DOHH2 (cell line): ENCODE data around the gene FN1.
"Not testable (repeated sequence)": the region's sequence is repeated elsewhere in the genome, so short reads cannot be mapped to it uniquely, and the experiment has no call there.

Source experiments
- H3F3A ChIP-seq: fragments of 200-600 bp; sonication (generic), shearing (Covaris generic); 2 replicates; pipeline ENCODE4 v1.6.0; 2016; ENCODE audit warnings: antibody characterized with exemption, mild to moderate bottlenecking; ENCODE audit not compliant: control insufficient read depth, insufficient read depth
- H3K27ac ChIP-seq: fragments of 200-600 bp; sonication (generic); 2 replicates; pipeline ENCODE4 v1.5.1; 2014; ENCODE audit warnings: low read depth, mild to moderate bottlenecking, low read length, moderate library complexity
- H3K27me3 ChIP-seq: fragments of 200-600 bp; sonication (generic); 2 replicates; pipeline ENCODE4 v1.6.1; 2014; ENCODE audit warnings: mild to moderate bottlenecking, low read length, mixed read lengths; ENCODE audit not compliant: control insufficient read depth
- H3K36me3 ChIP-seq: fragments of 200-600 bp; sonication (generic); 2 replicates; pipeline ENCODE4 v1.6.1; 2014; ENCODE audit warnings: mild to moderate bottlenecking, low read length, moderate library complexity, mixed read lengths; ENCODE audit not compliant: control insufficient read depth
- H3K4me1 ChIP-seq: fragments of 200-600 bp; sonication (generic); 2 replicates; pipeline ENCODE4 v1.6.1; 2014; ENCODE audit warnings: mild to moderate bottlenecking, low read length, mixed read lengths; ENCODE audit not compliant: control insufficient read depth
- H3K4me2 ChIP-seq: fragments of 200-600 bp; sonication (generic); 2 replicates; pipeline ENCODE4 v1.6.0; 2014; ENCODE audit warnings: mild to moderate bottlenecking, low read length, moderate library complexity
- H3K4me3 ChIP-seq: fragments of 200-600 bp; sonication (generic); 2 replicates; pipeline ENCODE4 v1.5.1; 2014; ENCODE audit warnings: mild to moderate bottlenecking, low read length, mixed read lengths
- H3K79me2 ChIP-seq: fragments of 200-600 bp; sonication (generic); 2 replicates; pipeline ENCODE4 v1.6.1; 2014; ENCODE audit warnings: mild to moderate bottlenecking, low read length, mixed read lengths; ENCODE audit not compliant: control insufficient read depth
- H3K9me2 ChIP-seq: fragments of 200-600 bp; sonication (generic); replicated peaks from 2 replicates; pipeline ENCODE4 v1.6.1; 2014; ENCODE audit warnings: mild to moderate bottlenecking, low read length, mixed read lengths; ENCODE audit not compliant: control insufficient read depth
- H3K9me3 ChIP-seq: fragments of 200-600 bp; sonication (generic); 2 replicates; pipeline ENCODE4 v1.6.1; 2014; ENCODE audit warnings: antibody characterized with exemption, low read length, mixed read lengths; ENCODE audit not compliant: control insufficient read depth, insufficient read depth
- H4K20me1 ChIP-seq: fragments of 200-600 bp; sonication (generic); 2 replicates; pipeline ENCODE4 v1.6.0; 2014; ENCODE audit warnings: low read depth, mild to moderate bottlenecking, antibody characterized with exemption, low read length, moderate library complexity; ENCODE audit not compliant: control insufficient read depth, insufficient read depth
- EZH2phosphoT487 ChIP-seq: fragments of 200-600 bp; sonication (generic); IDR thresholded peaks from 2 replicates; pipeline ENCODE4 v1.6.1; 2017; ENCODE audit warnings: borderline replicate concordance, mild to moderate bottlenecking, antibody characterized with exemption, low read length, moderate library complexity, mixed read lengths

The FN1 gene

DNA sequence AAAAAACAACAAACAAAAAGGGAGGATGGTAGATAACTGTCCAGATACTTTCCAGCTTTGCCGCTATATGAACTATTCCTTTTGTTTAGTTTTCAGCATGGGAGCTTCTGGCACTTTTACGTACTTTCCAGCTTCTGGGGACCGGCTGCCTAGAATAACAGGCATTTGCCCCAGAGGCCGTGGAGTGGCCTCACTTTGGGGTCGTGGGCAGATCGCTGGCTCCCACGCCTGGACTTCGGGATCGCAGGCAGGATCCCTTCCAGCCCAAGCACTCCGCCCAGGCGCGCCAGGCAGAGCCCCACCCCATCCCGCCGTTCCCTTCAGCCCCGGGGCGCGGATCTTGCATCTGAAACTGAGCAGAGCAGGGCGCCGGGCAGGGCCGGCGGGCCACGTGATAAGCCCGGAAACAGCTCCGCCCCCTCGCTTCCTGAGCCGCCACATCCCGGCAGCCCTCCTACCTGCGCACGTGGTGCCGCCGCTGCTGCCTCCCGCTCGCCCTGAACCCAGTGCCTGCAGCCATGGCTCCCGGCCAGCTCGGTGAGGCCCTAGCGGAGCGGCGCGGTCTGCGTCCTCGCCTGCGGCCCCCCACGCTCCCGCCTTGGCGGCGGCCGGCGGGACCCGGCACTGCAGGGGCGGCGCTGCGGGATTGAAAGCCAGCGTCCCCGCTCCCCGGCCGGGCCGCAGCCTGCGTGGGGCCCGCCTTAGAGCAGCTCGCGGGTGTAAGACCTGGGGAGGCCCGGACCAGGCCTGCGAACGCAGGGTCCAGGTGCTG is 124.1 kb downstream of the FN1 start, which contains the start of gene ATIC:
Gene ATIC, plus strand, starts transcription at position 435 of the 772 bp plus-strand sequence. Its CDS starts 84 bp downstream, at position 519.
- peaks cover 52% of the 10 kb centered on the region for H3K79me2 ChIP-seq
- H3K4me2 ChIP-seq, result peak within 1 kb of the TSS; percentile 79
- peaks cover 39% of the 10 kb centered on the region for H3K4me1 ChIP-seq
- no peak for TF ChIP-seq EZH2phosphoT487
- peaks cover 48% of the 10 kb centered on the region for H3K36me3 ChIP-seq
- H3K9me2 ChIP-seq, result no peaks in the 10 kb centered on the region
- H3K4me3 ChIP-seq, result peak within 1 kb of the TSS; percentile 77
- H3F3A ChIP-seq, result no peaks in the 10 kb centered on the region
- peak within 1 kb of the TSS; percentile 43 for H3K27ac ChIP-seq
- no peaks in the 10 kb centered on the region for H4K20me1 ChIP-seq
- H3K9me3 ChIP-seq, result no peaks in the 10 kb centered on the region
- no peaks in the 10 kb centered on the region for H3K27me3 ChIP-seq

DNA sequence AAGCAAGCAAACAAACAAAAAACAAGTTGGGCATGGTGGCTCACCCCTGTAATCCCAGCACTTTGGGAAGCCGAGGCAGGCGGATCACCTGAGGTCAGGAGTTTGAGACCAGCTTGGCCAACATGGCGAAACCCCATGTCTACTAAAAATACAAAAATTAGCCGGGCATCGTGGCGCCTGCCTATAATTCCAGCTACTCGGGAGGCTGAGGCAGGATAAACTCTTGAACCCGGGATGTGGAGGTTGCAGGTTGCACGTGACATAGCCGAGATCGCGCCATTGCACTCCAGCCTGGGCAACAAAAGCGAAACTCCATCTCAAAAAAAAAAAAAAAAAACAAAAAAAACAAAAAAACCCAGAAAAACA is 124.6 kb downstream of the FN1 start:
- not testable (repeated sequence) for H3F3A ChIP-seq, H3K27me3 ChIP-seq, H3K9me3 ChIP-seq, H4K20me1 ChIP-seq, H3K9me2 ChIP-seq
- peak overlapping the region; percentile 40; the same call in 1 of the 2 replicates for H3K27ac ChIP-seq
- peak overlapping the region; percentile 77 for H3K4me3 ChIP-seq
- peaks cover 47% of the 10 kb centered on the region for H3K79me2 ChIP-seq
- H3K36me3 ChIP-seq, result peaks cover 42% of the 10 kb centered on the region
- H3K4me2 ChIP-seq, result peak overlapping the region; percentile 79
- peaks cover 37% of the 10 kb centered on the region for H3K4me1 ChIP-seq
